ENCODE measurements around the gene PKD2L1.

The PKD2L1 gene

DNA sequence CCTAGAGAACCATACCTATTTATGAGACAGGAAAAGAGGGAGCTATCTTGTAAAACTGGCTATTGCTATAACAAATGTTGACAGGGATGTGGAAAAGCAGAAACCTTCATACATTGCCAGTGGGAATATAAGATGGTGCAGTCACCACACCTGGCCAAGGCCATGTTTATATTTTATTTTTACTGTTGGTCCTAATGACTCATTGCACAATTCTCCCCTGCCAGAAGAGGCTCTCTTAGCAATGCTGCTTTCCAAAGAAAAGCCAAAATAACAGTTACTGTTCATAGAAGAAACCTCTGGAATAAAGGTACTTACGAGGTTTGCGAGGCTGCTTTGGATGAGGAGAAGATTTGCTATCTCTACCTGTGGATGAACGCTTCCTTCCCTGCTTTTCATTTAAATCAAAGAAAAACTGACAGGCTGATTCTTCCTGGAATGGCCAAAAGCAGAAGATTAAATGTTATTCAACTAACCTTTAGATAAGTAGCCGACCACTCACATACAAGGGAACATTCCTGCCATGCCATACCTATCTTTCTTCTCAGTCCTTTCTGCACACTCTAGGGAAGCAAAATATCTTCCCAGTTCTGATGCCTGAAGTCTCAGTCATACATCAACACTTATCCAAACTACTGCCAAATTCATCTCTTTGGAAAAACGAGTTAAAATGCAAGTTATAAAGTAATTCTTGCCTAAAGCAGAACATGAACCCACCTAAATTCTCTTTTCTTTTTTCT lies 84.4 kb downstream of the PKD2L1 start:
- Histone ChIP-seq H3K27ac (no peak overlapping the region), H3K4me3 (ENCODE audit: low read depth, low read length) (no peak overlapping the region), H3K4me1 (no peaks in the 10 kb centered on the region), H3K79me2 (no peaks in the 10 kb centered on the region), H3K9ac (no peak overlapping the region), H3K4me2 (ENCODE audit: low read length) (no peak overlapping the region), H2AFZ (no peak overlapping the region), H3K27me3 (ENCODE audit: control insufficient read depth, insufficient read depth, low read length) (no peaks in the 10 kb centered on the region), H3K9me3 (ENCODE audit: control insufficient read depth, low read length) (no peaks in the 10 kb centered on the region), H3K36me3 (ENCODE audit: control insufficient read depth, insufficient read depth, low read length) (no peaks in the 10 kb centered on the region)
- TF ChIP-seq, protein P1, sequence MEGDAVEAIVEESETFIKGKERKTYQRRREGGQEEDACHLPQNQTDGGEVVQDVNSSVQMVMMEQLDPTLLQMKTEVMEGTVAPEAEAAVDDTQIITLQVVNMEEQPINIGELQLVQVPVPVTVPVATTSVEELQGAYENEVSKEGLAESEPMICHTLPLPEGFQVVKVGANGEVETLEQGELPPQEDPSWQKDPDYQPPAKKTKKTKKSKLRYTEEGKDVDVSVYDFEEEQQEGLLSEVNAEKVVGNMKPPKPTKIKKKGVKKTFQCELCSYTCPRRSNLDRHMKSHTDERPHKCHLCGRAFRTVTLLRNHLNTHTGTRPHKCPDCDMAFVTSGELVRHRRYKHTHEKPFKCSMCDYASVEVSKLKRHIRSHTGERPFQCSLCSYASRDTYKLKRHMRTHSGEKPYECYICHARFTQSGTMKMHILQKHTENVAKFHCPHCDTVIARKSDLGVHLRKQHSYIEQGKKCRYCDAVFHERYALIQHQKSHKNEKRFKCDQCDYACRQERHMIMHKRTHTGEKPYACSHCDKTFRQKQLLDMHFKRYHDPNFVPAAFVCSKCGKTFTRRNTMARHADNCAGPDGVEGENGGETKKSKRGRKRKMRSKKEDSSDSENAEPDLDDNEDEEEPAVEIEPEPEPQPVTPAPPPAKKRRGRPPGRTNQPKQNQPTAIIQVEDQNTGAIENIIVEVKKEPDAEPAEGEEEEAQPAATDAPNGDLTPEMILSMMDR (IDR thresholded peaks at IDR 0.05): no peak

GRCh38 chr10:100239851-100240250 lies 90.2 kb downstream of the PKD2L1 start:
- Histone ChIP-seq H3K4me1 (no peaks in the 10 kb centered on the region), H3K79me2 (peaks cover 3% of the 10 kb centered on the region), H2AFZ (no peak overlapping the region), H3K4me2 (ENCODE audit: low read length) (no peak overlapping the region), H3K4me3 (ENCODE audit: low read depth, low read length) (no peak overlapping the region), H3K27me3 (ENCODE audit: control insufficient read depth, insufficient read depth, low read length) (no peaks in the 10 kb centered on the region), H3K36me3 (ENCODE audit: control insufficient read depth, insufficient read depth, low read length) (no peaks in the 10 kb centered on the region), H3K27ac (no peak overlapping the region), H3K9me3 (ENCODE audit: control insufficient read depth, low read length) (no peaks in the 10 kb centered on the region), H3K9ac (no peak overlapping the region)
- TF ChIP-seq, protein P1 (IDR thresholded peaks at IDR 0.05): no peak

- no peaks in the 10 kb centered on the region for H3K9me3 ChIP-seq (ENCODE audit: control insufficient read depth, low read length)
- H3K27ac ChIP-seq: no peak overlapping the region
- no peak overlapping the region for H3K9ac ChIP-seq
- TF ChIP-seq, protein P1 (IDR thresholded peaks at IDR 0.05): no peak
- H3K79me2 ChIP-seq: peaks cover 3% of the 10 kb centered on the region
- H3K4me1 ChIP-seq: no peaks in the 10 kb centered on the region
- no peaks in the 10 kb centered on the region for H3K36me3 ChIP-seq (ENCODE audit: control insufficient read depth, insufficient read depth, low read length)
- H3K27me3 ChIP-seq (ENCODE audit: control insufficient read depth, insufficient read depth, low read length): no peaks in the 10 kb centered on the region
- H3K4me2 ChIP-seq (ENCODE audit: low read length): no peak overlapping the region
- H3K4me3 ChIP-seq (ENCODE audit: low read depth, low read length): no peak overlapping the region
- H2AFZ ChIP-seq: no peak overlapping the region
Measured at GRCh38 chr10:100238429-100238828, 91.6 kb downstream of the PKD2L1 start.
